NCI-H2029 treated with DMSO at 0.1 percent for 48 hours (cell line): ENCODE data around the gene INHBA.

Experiments
- DNase-seq: peaks from one replicate; lab custom pipeline; 2025; lab: John Stamatoyannopoulos, UW

INHBA gene

GRCh38 chr7:41688906-41689305 is 14.0 kb downstream of the INHBA start:
- no peak for DNase-seq

DNA sequence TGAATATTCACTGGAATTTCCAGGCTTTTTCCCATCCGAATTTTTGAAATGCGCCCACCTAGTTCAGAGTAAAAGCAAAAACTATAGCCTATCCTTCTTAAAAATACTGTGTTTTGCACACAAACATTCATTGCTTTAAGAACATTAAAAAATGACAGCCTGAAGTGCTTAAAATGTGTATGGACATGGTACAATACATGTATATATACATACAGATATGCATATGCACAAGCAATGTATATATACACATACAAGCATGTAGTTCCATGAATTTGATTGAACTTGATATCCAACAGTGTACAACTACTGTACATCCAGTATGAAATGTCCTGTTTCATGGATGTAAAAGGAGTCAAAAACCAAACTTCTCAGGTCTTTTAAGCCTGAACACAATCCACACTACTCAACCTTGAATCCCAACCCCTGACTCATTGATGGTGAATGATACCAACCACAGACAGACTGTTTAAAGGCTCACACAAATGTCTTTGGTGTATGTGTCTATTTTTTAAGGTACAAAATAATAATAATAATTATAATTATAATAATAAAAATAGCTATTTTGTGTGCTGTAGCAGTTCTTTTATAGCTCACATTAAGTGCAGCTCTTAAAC is 14.8 kb downstream of the INHBA start:
- DNase-seq = no peak

DNA sequence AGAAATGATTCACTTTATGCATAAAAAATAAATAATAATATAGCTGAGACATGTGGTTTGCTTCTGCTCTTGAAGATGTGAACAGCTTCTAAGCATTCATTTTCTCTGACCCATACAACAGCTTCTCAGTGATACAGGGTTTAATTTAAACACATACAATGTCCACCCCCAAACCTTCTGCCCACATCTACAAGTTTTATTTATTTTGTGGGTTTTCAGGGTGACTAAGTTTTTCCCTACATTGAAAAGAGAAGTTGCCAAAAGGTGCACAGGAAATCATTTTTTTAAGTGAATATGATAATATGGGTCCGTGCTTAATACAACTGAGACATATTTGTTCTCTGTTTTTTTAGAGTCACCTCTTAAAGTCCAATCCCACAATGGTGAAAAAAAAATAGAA is 17.2 kb downstream of the INHBA start:
- no peak for DNase-seq

GRCh38 chr7:41682422-41682821 is 20.5 kb downstream of the INHBA start:
- no peak for DNase-seq

- DNase-seq = no peak
These were observed 23.3 kb downstream of the INHBA start for GRCh38 chr7:41679566-41679965.

GRCh38 chr7:41674505-41675023 is 28.3 kb downstream of the INHBA start:
- DNase-seq = no peak

GRCh38 chr7:41661596-41661995 is 41.3 kb downstream of the INHBA start:
- DNase-seq = no peak

- DNase-seq = no peak
These were observed 43.4 kb downstream of the INHBA start for GRCh38 chr7:41659539-41659938.

- DNase-seq = no peak
These were observed 46.5 kb downstream of the INHBA start for GRCh38 chr7:41656366-41656765.

DNA sequence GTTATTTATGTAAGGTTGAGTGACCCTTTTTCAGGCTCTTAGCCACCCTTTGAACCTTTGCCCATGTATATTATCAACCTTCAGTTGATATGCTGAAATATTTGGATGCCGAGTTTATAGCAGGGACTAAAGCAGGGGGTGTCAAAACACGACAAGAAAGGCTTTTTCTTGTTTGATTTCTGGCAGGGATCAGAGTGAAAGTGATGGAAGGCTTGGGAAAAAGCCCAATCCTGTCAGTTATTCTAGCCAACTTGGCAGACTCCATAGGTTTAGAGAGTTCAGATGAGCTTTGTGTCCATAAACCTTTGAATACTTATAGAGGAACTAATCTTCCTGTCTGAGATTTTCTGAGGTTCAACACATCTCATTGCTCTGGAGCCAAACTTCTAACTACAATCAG is 47.5 kb downstream of the INHBA start:
- no peak for DNase-seq

DNA sequence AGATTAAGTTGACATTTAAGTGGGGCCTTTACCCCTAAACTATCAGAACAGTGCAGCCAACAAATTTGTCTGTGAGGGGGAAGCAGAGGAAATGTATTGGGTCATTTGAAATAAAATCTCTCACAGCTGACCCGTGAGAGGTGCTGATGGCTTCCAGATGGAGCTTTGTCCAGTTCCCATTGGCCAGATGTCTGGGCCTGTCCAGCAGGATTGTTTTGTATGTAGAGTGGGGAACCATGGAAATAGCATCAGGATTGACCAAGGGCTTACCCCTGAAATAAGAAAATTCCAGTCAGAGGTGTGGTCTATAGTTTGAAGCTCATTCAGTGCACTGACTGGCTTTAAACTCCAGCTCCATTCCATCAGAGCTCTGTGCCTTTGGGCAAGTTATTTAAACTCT is 50.6 kb downstream of the INHBA start:
- DNase-seq = no peak

DNA sequence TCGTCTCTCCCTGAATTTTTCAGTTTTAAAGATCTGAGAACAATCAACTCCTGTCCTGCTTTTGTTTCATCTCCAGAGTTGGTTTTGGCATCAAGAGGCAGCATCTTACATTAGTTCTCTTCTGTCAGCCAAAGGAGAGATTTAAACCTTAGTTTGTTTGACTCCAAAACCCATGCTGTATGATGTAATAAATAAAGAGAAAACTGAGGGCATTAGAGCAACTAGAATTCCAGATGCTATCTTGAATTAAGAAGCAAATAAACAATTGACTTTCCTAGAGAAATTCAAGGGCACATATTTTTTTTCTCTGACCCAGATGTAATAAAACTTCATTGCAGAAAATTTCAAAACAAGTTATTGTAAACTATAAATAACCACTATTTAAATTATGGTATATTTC is 54.4 kb downstream of the INHBA start:
- no peak for DNase-seq

- no peak for DNase-seq
These were observed 59.3 kb downstream of the INHBA start for GRCh38 chr7:41643616-41644015.

DNA sequence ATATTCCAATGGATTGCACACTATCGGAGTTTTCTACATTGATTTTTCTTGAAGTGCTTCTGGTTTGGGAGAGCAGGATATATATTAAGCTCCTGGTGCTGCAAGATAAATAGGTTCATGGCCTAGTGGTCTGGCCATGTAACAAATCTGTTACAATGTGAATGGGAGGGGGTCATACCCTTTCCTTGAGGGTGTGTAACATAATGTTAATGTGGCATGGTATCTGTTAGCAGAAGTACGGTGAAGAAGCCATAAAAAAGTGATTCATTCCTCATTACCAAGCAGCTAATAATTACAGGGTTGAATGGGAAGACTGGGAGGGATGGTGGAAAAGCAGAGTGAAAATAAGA is 61.2 kb downstream of the INHBA start:
- no peak for DNase-seq

DNA sequence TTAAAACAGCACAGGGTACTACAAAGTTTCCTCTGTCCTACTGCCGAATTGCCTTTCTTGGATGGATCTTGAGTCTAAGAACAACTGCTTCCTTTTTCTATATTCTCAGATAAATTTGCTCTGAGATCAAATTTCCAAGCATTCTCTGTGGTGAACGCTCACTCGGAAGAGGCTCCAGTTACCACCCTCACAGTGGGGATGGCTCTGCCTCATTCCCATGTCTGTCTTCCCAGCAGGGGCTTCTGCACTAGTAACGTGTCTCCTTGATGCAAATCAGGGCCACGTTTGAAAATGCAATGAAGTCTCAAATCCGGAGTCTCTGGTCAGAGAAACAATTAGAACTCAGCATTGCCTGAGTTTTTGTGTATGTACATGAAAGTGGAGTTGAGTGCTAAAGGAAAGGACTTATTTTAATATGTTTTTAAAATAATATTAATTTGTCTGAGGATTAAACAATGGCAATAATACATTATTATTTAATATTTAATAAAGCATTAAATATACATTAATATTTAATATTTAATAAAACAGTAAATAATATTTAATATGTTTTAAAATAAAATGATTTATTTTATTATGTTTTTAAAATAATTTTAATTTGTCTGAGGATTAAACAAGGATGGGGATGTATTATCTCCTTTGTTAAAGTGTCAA is 61.8 kb downstream of the INHBA start:
- no peak for DNase-seq

GRCh38 chr7:41640487-41640886 is 62.4 kb downstream of the INHBA start:
- no peak for DNase-seq

GRCh38 chr7:41637049-41637448 is 65.8 kb downstream of the INHBA start:
- DNase-seq = no peak
